Mesendoderm (in vitro differentiated cells): Measurements from ENCODE around the gene SCAF4.
A peak's percentile ranks its signal among the peaks of the same experiment; 100 is the strongest.

Experiments used
- DNase-seq: peaks from one replicate; pipeline ENCODE4 v3.0.0; 2013
- H2AK5ac ChIP-seq: 2 replicates; pipeline ENCODE4 v1.6.1; 2013; ENCODE audit warnings: low read length, inconsistent platforms
- H2BK120ac ChIP-seq: 2 replicates; pipeline ENCODE4 v1.6.1; 2013; ENCODE audit warnings: low read depth, mild to moderate bottlenecking, low read length, moderate library complexity, mixed read lengths
- H2BK15ac ChIP-seq: replicated peaks from 2 replicates; pipeline ENCODE4 v1.6.1; 2013; ENCODE audit warnings: low read depth, mild to moderate bottlenecking, moderate library complexity
- H2BK5ac ChIP-seq: 2 replicates; pipeline ENCODE4 v1.6.1; 2013; ENCODE audit warnings: low read length, inconsistent platforms
- H3K18ac ChIP-seq: 2 replicates; pipeline ENCODE4 v1.6.1; 2013; ENCODE audit warnings: mild to moderate bottlenecking, low read length, mixed read lengths
- H3K23ac ChIP-seq: one replicate; pipeline ENCODE4 v1.6.1; 2013; ENCODE audit warnings: low read length
- H3K27ac ChIP-seq: 2 replicates; pipeline ENCODE4 v1.5.1; 2013; ENCODE audit warnings: low read depth, mild to moderate bottlenecking, inconsistent platforms, low read length, moderate library complexity
- H3K27me3 ChIP-seq: 2 replicates; pipeline ENCODE4 v1.6.1; 2013; ENCODE audit warnings: low read length, control low read depth, mild to moderate bottlenecking, inconsistent platforms; ENCODE audit not compliant: insufficient read depth, poor library complexity
- H3K36me3 ChIP-seq: 2 replicates; pipeline ENCODE4 v1.6.1; 2013; ENCODE audit warnings: low read length, inconsistent platforms; ENCODE audit not compliant: control insufficient read depth, insufficient read depth
- H3K4ac ChIP-seq: one replicate; pipeline ENCODE4 v1.6.1; 2013; ENCODE audit warnings: low read depth, mild to moderate bottlenecking, low read length, moderate library complexity
- H3K4me1 ChIP-seq: 2 replicates; pipeline ENCODE4 v1.6.1; 2013; ENCODE audit warnings: low read depth, low read length, inconsistent platforms; ENCODE audit not compliant: control insufficient read depth
- H3K4me2 ChIP-seq: 2 replicates; pipeline ENCODE4 v1.6.1; 2013; ENCODE audit warnings: low read length
- H3K4me3 ChIP-seq: 2 replicates; pipeline ENCODE4 v1.5.1; 2013; ENCODE audit warnings: mild to moderate bottlenecking, low read length
- H3K56ac ChIP-seq: one replicate; pipeline ENCODE4 v1.6.1; 2013; ENCODE audit warnings: low read length
- H3K79me1 ChIP-seq: 2 replicates; pipeline ENCODE4 v1.6.1; 2013; ENCODE audit warnings: low read length, inconsistent platforms
- H3K79me2 ChIP-seq: 2 replicates; pipeline ENCODE4 v1.6.1; 2013; ENCODE audit warnings: mild to moderate bottlenecking, low read length; ENCODE audit not compliant: control insufficient read depth, insufficient read depth
- H3K9ac ChIP-seq: 2 replicates; pipeline ENCODE4 v1.6.1; 2013; ENCODE audit warnings: low read length, inconsistent platforms
- H4K5ac ChIP-seq: one replicate; pipeline ENCODE4 v1.6.1; 2013; ENCODE audit warnings: low read length
- H4K8ac ChIP-seq: one replicate; pipeline ENCODE4 v1.6.1; 2013; ENCODE audit warnings: low read depth, mild to moderate bottlenecking, control low read depth, low read length, moderate library complexity
- WGBS: extraction: QIAGEN DNeasy Blood & Tissue Kit; methylation state at CpG from one replicate; pipeline ENCODE4 v1.1.7; 2013; ENCODE audit warnings: low lambda C conversion rate, missing lambda C conversion rate; ENCODE audit not compliant: insufficient coverage; ENCODE audit errors: extremely low coverage; 5-methylcytosine and 5-hydroxymethylcytosine counted together

Gene SCAF4

DNA sequence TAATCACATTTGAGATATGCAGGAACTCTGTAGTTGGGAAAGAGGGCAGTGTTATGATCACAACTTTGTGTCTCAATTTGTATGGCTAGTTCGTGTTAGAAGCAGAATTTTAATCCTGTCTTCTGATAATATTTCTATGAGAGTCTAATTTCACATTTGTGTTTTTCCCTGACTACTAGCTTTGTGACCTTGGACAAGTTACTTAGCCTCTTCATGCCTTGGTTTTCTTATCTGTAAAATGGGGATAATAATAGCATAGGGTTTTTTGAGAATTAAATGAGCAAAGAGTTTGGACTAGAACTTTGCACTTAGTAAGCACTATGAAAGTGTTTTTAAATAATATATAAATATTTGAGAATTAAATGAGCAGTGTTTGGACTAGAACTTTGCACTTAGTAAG, 24.9 kb upstream of the SCAF4 start:
- H4K5ac ChIP-seq: no peak overlapping the region
- no peak overlapping the region for H3K56ac ChIP-seq
- no peak overlapping the region for H3K4me2 ChIP-seq
- no peak overlapping the region for H3K4me3 ChIP-seq
- H3K27me3 ChIP-seq: no peaks in the 10 kb centered on the region
- no peak overlapping the region for H3K4ac ChIP-seq
- H3K27ac ChIP-seq: no peak overlapping the region
- no peaks in the 10 kb centered on the region for H3K36me3 ChIP-seq
- H3K79me1 ChIP-seq: no peaks in the 10 kb centered on the region
- H2BK120ac ChIP-seq: no peak overlapping the region
- no peak overlapping the region for H2BK5ac ChIP-seq
- H3K18ac ChIP-seq: no peak overlapping the region
- no peak overlapping the region for H2AK5ac ChIP-seq
- no peaks in the 10 kb centered on the region for H3K4me1 ChIP-seq
- WGBS: no CpG with 5 or more reads among the region's 1 CpG
- no peak overlapping the region for H4K8ac ChIP-seq
- H3K9ac ChIP-seq: no peak overlapping the region
- no peak overlapping the region for H2BK15ac ChIP-seq
- DNase-seq: no peak
- H3K79me2 ChIP-seq: no peaks in the 10 kb centered on the region
- no peak overlapping the region for H3K23ac ChIP-seq

DNA sequence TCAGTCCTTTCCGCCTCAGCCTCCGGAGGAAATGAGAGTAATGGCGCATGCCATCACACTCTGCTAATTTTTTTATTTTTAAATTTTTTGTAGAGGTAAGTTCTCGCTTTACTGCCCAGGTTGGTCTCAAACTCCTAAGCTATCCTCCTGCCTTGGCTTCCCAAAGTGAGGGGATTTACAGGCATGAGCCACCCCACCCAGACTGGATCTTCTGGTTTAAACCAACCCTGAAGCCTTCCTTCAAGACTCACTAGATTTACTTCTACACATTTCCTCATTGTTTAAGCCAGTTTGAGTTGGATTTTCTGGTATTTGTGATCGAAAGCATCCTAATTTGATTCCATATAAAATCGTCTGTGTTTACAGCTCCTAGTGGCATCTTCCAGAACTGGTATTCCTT, 23.1 kb upstream of the SCAF4 start:
- Histone ChIP-seq H3K79me1 (no peaks in the 10 kb centered on the region), H3K4me3 (no peak overlapping the region)
- WGBS: no CpG with 5 or more reads among the region's 6 CpGs

DNA sequence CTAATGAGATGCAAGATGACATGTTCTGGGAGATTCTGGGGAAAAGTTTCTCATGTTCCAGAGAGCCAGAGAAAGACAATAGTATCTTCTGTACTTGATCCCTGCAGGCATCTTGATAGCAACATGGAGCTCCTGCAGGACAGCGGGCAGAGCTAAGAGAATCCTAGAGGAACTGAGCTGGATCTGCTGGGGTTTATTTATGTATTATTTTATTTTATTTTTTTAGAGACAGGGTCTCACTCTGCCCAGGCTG, 22.7 kb upstream of the SCAF4 start:
- Histone ChIP-seq H3K27me3 (no peaks in the 10 kb centered on the region), H3K4ac (no peak overlapping the region), H2BK120ac (no peak overlapping the region), H4K5ac (no peak overlapping the region), H2BK15ac (no peak overlapping the region), H2AK5ac (no peak overlapping the region), H3K79me2 (no peaks in the 10 kb centered on the region), H3K9ac (no peak overlapping the region), H3K56ac (no peak overlapping the region), H3K23ac (no peak overlapping the region), H3K4me3 (no peak overlapping the region), H3K18ac (no peak overlapping the region), H3K4me1 (no peaks in the 10 kb centered on the region), H3K4me2 (no peak overlapping the region), H3K79me1 (no peaks in the 10 kb centered on the region), H4K8ac (no peak overlapping the region), H2BK5ac (no peak overlapping the region), H3K27ac (no peak overlapping the region), H3K36me3 (no peaks in the 10 kb centered on the region)
- no CpG with 5 or more reads among the region's 1 CpG for WGBS
- no peak for DNase-seq

More for the DNA sequence above, 23.1 kb upstream of the SCAF4 start:
- Histone ChIP-seq H3K18ac (no peak overlapping the region), H4K8ac (no peak overlapping the region), H3K4me1 (no peaks in the 10 kb centered on the region), H3K56ac (no peak overlapping the region), H2BK120ac (no peak overlapping the region), H3K79me2 (no peaks in the 10 kb centered on the region), H2BK5ac (no peak overlapping the region), H2BK15ac (no peak overlapping the region), H3K23ac (no peak overlapping the region), H4K5ac (no peak overlapping the region), H3K9ac (no peak overlapping the region), H3K4ac (no peak overlapping the region), H3K36me3 (no peaks in the 10 kb centered on the region), H3K27ac (no peak overlapping the region), H2AK5ac (no peak overlapping the region), H3K27me3 (no peaks in the 10 kb centered on the region), H3K4me2 (no peak overlapping the region)
- DNase-seq: no peak

DNA sequence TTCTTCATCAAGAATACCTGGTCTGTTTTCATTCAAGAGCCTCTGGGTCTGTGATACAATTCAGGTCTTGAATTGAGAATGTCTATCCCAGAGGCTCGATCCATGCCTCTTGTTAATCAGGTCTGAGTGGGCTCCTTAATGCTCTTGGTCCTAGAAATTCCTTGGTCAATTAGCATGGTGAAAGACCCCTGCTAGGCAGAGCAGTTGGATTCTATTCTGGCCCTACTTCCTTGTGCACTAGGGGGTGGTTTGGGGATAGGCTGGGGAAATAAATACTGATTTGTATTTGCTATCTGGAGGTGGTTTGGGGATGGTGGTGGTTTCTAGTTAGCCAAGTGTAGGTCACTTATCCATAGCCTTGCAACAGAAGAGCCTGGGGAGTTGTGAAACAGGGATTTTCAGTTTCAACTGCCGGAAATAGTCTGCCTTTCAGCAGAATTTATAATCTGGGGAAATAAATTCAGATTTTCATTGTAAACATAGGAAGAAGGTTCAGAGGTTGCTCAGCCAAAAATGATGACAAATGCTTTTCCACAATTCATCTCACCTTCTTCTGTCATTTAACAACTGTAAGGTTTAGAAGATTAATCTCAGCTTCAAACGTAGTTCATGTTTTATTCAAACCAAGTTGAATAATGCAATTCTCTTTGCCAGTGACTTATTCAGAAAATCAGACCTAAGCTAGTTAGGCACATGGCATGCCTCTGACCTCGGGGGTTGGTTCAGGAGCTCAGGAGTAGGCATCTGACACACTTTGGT, 22.2 kb upstream of the SCAF4 start:
- H2BK5ac ChIP-seq: no peak overlapping the region
- no peak overlapping the region for H3K27ac ChIP-seq
- WGBS: no CpG with 5 or more reads among the region's 4 CpGs

DNA sequence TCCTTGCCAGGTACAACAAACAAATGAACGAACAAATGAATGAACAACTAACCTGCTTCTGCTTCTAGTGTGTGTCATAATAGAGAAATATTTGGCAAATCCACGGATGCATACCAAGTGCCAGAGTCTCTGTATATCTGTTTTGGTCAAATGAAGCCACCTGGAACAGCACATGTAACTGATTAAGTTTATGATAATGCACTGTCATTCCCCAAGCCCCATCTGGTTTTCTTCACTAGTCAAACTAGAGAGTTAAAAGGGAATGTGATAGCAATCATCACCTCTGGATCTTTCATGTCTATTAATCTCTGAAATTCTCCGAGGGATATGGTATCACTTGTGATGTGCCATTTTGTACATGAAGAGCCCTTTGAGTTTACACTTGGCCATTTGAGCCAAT, 21.0 kb upstream of the SCAF4 start:
- H3K4me2 ChIP-seq: no peak overlapping the region
- H3K79me1 ChIP-seq: no peaks in the 10 kb centered on the region
- H3K36me3 ChIP-seq: no peaks in the 10 kb centered on the region
- H4K5ac ChIP-seq: no peak overlapping the region
- H2BK5ac ChIP-seq: no peak overlapping the region
- H3K79me2 ChIP-seq: no peaks in the 10 kb centered on the region
- no peak overlapping the region for H3K56ac ChIP-seq
- no peak overlapping the region for H3K4ac ChIP-seq
- H4K8ac ChIP-seq: no peak overlapping the region
- no peaks in the 10 kb centered on the region for H3K4me1 ChIP-seq
- H3K23ac ChIP-seq: no peak overlapping the region
- H3K9ac ChIP-seq: no peak overlapping the region
- no peak overlapping the region for H2BK15ac ChIP-seq
- no peak overlapping the region for H3K18ac ChIP-seq
- no peak overlapping the region for H3K27ac ChIP-seq
- no peak overlapping the region for H2AK5ac ChIP-seq
- no CpG with 5 or more reads among the region's 3 CpGs for WGBS
- DNase-seq: no peak
- no peak overlapping the region for H3K4me3 ChIP-seq
- H3K27me3 ChIP-seq: no peaks in the 10 kb centered on the region
- no peak overlapping the region for H2BK120ac ChIP-seq

More for the DNA sequence above, 22.2 kb upstream of the SCAF4 start:
- no peak overlapping the region for H3K23ac ChIP-seq
- H4K5ac ChIP-seq: no peak overlapping the region
- no peak overlapping the region for H3K4me3 ChIP-seq
- H4K8ac ChIP-seq: no peak overlapping the region
- no peaks in the 10 kb centered on the region for H3K36me3 ChIP-seq
- H3K79me1 ChIP-seq: no peaks in the 10 kb centered on the region
- H3K4ac ChIP-seq: no peak overlapping the region
- no peaks in the 10 kb centered on the region for H3K4me1 ChIP-seq
- H2BK120ac ChIP-seq: no peak overlapping the region
- no peak overlapping the region for H3K56ac ChIP-seq
- no peak overlapping the region for H3K4me2 ChIP-seq
- no peaks in the 10 kb centered on the region for H3K79me2 ChIP-seq
- H3K18ac ChIP-seq: no peak overlapping the region
- H2BK15ac ChIP-seq: no peak overlapping the region
- H3K27me3 ChIP-seq: no peaks in the 10 kb centered on the region
- H3K9ac ChIP-seq: no peak overlapping the region
- peak; percentile 15 for DNase-seq
- no peak overlapping the region for H2AK5ac ChIP-seq

DNA sequence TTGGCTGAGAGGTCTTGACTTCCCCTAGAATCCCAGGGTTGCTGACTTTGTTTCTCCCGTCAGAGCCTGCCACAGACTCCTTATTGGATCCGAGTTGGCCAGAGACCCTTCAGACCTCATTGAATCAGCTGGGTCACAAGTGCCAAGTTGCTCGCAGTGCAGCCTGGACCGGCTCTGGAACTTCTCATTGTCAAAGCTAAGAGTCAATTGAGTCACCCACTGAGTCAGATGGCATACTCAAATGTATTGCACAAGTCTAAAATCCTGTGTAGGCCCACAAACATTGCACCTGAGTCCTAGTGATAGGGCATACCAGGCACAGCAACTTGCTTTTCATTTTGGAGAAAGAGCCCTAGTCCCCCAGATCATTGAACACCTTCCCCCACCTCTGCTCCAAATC, 20.4 kb upstream of the SCAF4 start:
- H2BK5ac ChIP-seq: no peak overlapping the region
- no peak overlapping the region for H4K5ac ChIP-seq
- H3K4me3 ChIP-seq: no peak overlapping the region
- no peak overlapping the region for H3K4me2 ChIP-seq
- H3K36me3 ChIP-seq: no peaks in the 10 kb centered on the region
- no peak overlapping the region for H3K18ac ChIP-seq
- no peaks in the 10 kb centered on the region for H3K4me1 ChIP-seq
- DNase-seq: no peak
- H3K79me1 ChIP-seq: no peaks in the 10 kb centered on the region
- no peaks in the 10 kb centered on the region for H3K79me2 ChIP-seq
- H3K4ac ChIP-seq: no peak overlapping the region
- H4K8ac ChIP-seq: no peak overlapping the region
- no peak overlapping the region for H3K27ac ChIP-seq
- H3K9ac ChIP-seq: no peak overlapping the region
- H2BK15ac ChIP-seq: no peak overlapping the region
- H3K27me3 ChIP-seq: no peaks in the 10 kb centered on the region
- H3K56ac ChIP-seq: no peak overlapping the region
- H2BK120ac ChIP-seq: no peak overlapping the region
- no peak overlapping the region for H2AK5ac ChIP-seq
- no CpG with 5 or more reads among the region's 4 CpGs for WGBS
- H3K23ac ChIP-seq: no peak overlapping the region
